Renal cortical epithelial cell (primary cell): ENCODE data around the gene ITGA1. TPM values are rescaled to one million over a fixed set of nuclear protein-coding genes. Genes with fewer than 3 reads are reported as not detected.

ENCODE experiments used
- DNase-seq: peaks from one replicate; pipeline ENCODE4 v3.0.0-alpha.2; 2011; ENCODE audit warnings: low read depth
- total RNA-seq: library from RNA; depleted of rRNA; stranded (reverse); fragments of >200 nt; gene quantifications from 2 replicates; pipeline ENCODE4 v1.2.3, GENCODE V29; 2014

Gene ITGA1
- total RNA-seq, 1 donor from 2014 or later = 57.7 TPM

GRCh38 chr5:52994266-52994665 is 206.6 kb downstream of the ITGA1 start:
- no peak for DNase-seq

- no peak for DNase-seq
Measured at GRCh38 chr5:52995095-52995494, 207.4 kb downstream of the ITGA1 start.

- DNase-seq = no peak
Measured at GRCh38 chr5:52995914-52996313, 208.2 kb downstream of the ITGA1 start.

GRCh38 chr5:52996979-52997378 is 209.3 kb downstream of the ITGA1 start:
- DNase-seq = peak; percentile 86

GRCh38 chr5:52997424-52997823 is 209.7 kb downstream of the ITGA1 start:
- DNase-seq = peak; percentile 82

- DNase-seq = no peak
Measured at GRCh38 chr5:52998552-52999313, 211.0 kb downstream of the ITGA1 start.

- no peak for DNase-seq
Measured at GRCh38 chr5:52999344-52999949, 211.7 kb downstream of the ITGA1 start.

- DNase-seq = no peak
Measured at GRCh38 chr5:53001541-53001940, 213.8 kb downstream of the ITGA1 start.

GRCh38 chr5:53002491-53002890 is 214.8 kb downstream of the ITGA1 start:
- DNase-seq = no peak

- DNase-seq = no peak
Measured at GRCh38 chr5:53003144-53003543, 215.4 kb downstream of the ITGA1 start.

- DNase-seq = no peak
Measured at GRCh38 chr5:53006911-53007890, 219.5 kb downstream of the ITGA1 start.

GRCh38 chr5:53008751-53009150 is 221.0 kb downstream of the ITGA1 start:
- peak; percentile 44 for DNase-seq

Other genes starting within 250 kb of the ITGA1 start
- 24.0 and 34.0 TPM in 2 replicates for gene PELO, start within 50 bp of the ITGA1 start, total RNA-seq
- 21.3 and 54.2 TPM in 2 replicates for gene ITGA2, start 201.4 kb downstream of the ITGA1 start, total RNA-seq